SK-N-SH (cell line): ENCODE data around the gene CFAP99. TPM values are rescaled to one million over a fixed set of nuclear protein-coding genes. Genes with fewer than 3 reads are reported as not detected.

Experiments
- CTCF ChIA-PET: fragments of 300-600, 350-600 bp; formaldehyde crosslinking; extraction: SDS; loops from one replicate; lab custom pipeline; 2021; lab: Yijun Ruan, JAX
- POLR2A ChIA-PET: fragments of 350-600 bp; sonication (Branson Sonifier 250); formaldehyde crosslinking; extraction: SDS; loops from one replicate; lab custom pipeline; 2020; ENCODE audit warnings: antibody characterized with exemption, inconsistent platforms; lab: Yijun Ruan, JAX
- DNase-seq: peaks from one replicate; pipeline ENCODE4 v3.0.0; 2012
- H2AFZ ChIP-seq: fragments of 200-600 bp; sonication (generic); 2 replicates; pipeline ENCODE4 v1.8.1; 2016; ENCODE audit warnings: antibody characterized with exemption, mild to moderate bottlenecking, low read depth
- H3F3A ChIP-seq: fragments of 200-600 bp; sonication (generic); replicated peaks from 2 replicates; pipeline ENCODE3; 2016; ENCODE audit warnings: antibody characterized with exemption, mild to moderate bottlenecking; ENCODE audit not compliant: insufficient read depth
- H3K27ac ChIP-seq, 2 experiments: fragments of 200-500 bp in 1 of 2; fragments of 200-600 bp in 1 of 2; sonication (Bioruptor generic) in 1 of 2; sonication (generic), shearing (Covaris generic) in 1 of 2; 2 replicates each; pipeline versions ENCODE4 v1.5.1 to v1.6.1; 2014 to 2016; ENCODE audit warnings: low read depth in 2 of 2, inconsistent platforms in 1 of 2, low read length in 1 of 2, mild to moderate bottlenecking in 1 of 2, mixed read lengths in 1 of 2
- H3K27me3 ChIP-seq: fragments of 200-600 bp; sonication (generic), shearing (Covaris generic); 2 replicates; pipeline ENCODE4 v1.6.1; 2016; ENCODE audit warnings: mixed run types; ENCODE audit not compliant: insufficient read depth
- H3K36me3 ChIP-seq, 2 experiments: fragments of 200-500 bp in 1 of 2; fragments of 200-600 bp in 1 of 2; sonication (Bioruptor generic) in 1 of 2; sonication (generic) in 1 of 2; replicated peaks in 1 of 2; 2 replicates each; pipeline versions ENCODE3 to v1.5.1; 2014 to 2016; ENCODE audit warnings: low read length in 1 of 2, mild to moderate bottlenecking in 1 of 2; ENCODE audit not compliant: insufficient read depth in 2 of 2, control insufficient read depth in 1 of 2
- H3K4me1 ChIP-seq, 2 experiments: fragments of 200-500 bp in 1 of 2; fragments of 200-600 bp in 1 of 2; sonication (Bioruptor generic) in 1 of 2; sonication (generic), shearing (Covaris generic) in 1 of 2; 2 replicates each; pipeline versions ENCODE4 v1.5.1 to v1.6.1; 2014 to 2016; ENCODE audit warnings: low read depth in 1 of 2, low read length in 1 of 2, mixed run types in 1 of 2; ENCODE audit not compliant: insufficient read depth in 2 of 2, control insufficient read depth in 1 of 2
- H3K4me2 ChIP-seq: fragments of 200-600 bp; sonication (generic), shearing (Covaris generic); 2 replicates; pipeline ENCODE4 v1.6.1; 2017; ENCODE audit warnings: mixed run types
- H3K4me3 ChIP-seq, 2 experiments: fragments of 200-500 bp in 1 of 2; fragments of 200-600 bp in 1 of 2; sonication (Bioruptor generic) in 1 of 2; sonication (generic), shearing (Covaris generic) in 1 of 2; 2 replicates each; pipeline versions ENCODE4 v1.5.1 to v1.8.1; 2014 to 2016; ENCODE audit warnings: low read depth in 2 of 2, inconsistent platforms in 1 of 2, low read length in 1 of 2, mild to moderate bottlenecking in 1 of 2, mixed read lengths in 1 of 2, moderate library complexity in 1 of 2
- H3K79me2 ChIP-seq: fragments of 200-600 bp; sonication (generic); 2 replicates; pipeline ENCODE4 v1.8.1; 2017; ENCODE audit warnings: mild to moderate bottlenecking; ENCODE audit not compliant: insufficient read depth
- H3K9ac ChIP-seq: fragments of 200-600 bp; sonication (generic); 2 replicates; pipeline ENCODE4 v1.6.1; 2017; ENCODE audit warnings: mixed run types
- H3K9me2 ChIP-seq: fragments of 200-600 bp; sonication (generic); 2 replicates; pipeline ENCODE4 v1.6.1; 2017; ENCODE audit warnings: mixed run types
- H3K9me3 ChIP-seq: fragments of 200-600 bp; sonication (generic); 2 replicates; pipeline ENCODE4 v1.6.1; 2017; ENCODE audit warnings: mixed run types, mild to moderate bottlenecking, moderate library complexity
- H4K20me1 ChIP-seq: fragments of 200-600 bp; sonication (generic); 2 replicates; pipeline ENCODE4 v1.6.1; 2017; ENCODE audit warnings: mild to moderate bottlenecking, mixed run types; ENCODE audit not compliant: insufficient read depth
- EZH2phosphoT487 ChIP-seq: fragments of 200-600 bp; sonication (generic); IDR thresholded peaks from 2 replicates; pipeline ENCODE4 v1.6.1; 2017; ENCODE audit warnings: low read depth, mixed run types, mild to moderate bottlenecking, antibody characterized with exemption, moderate library complexity, borderline replicate concordance
- FOSL2 ChIP-seq: IDR thresholded peaks from 2 replicates; pipeline ENCODE4 v1.4.0; 2012; ENCODE audit warnings: low read depth, mild to moderate bottlenecking, moderate library complexity, borderline replicate concordance
- FOXJ3 ChIP-seq: sonication (generic); formaldehyde crosslinking; IDR thresholded peaks from 2 replicates; pipeline ENCODE4 v1.5.1; 2020; ENCODE audit warnings: mild to moderate bottlenecking, missing genetic modification reagents
- JUND ChIP-seq: IDR thresholded peaks from 2 replicates; pipeline ENCODE4 v1.4.0; 2012
- MEF2A ChIP-seq: IDR thresholded peaks from 2 replicates; pipeline ENCODE4 v1.4.0; 2012; ENCODE audit warnings: low read depth, borderline replicate concordance
- MXI1 ChIP-seq: IDR thresholded peaks from 2 replicates; pipeline ENCODE4 v1.6.1; 2012; ENCODE audit warnings: mild to moderate bottlenecking, low read depth, low read length, improper control_type of control experiment
- NFIC ChIP-seq: IDR thresholded peaks from 2 replicates; pipeline ENCODE4 v1.4.0; 2012; ENCODE audit warnings: borderline replicate concordance
- RAD21 ChIP-seq: IDR thresholded peaks from 2 replicates; pipeline ENCODE4 v1.6.1; 2012; ENCODE audit warnings: mild to moderate bottlenecking, low read length
- WGBS: methylation state at CpG from one replicate; pipeline ENCODE4 v1.1.6; 2017; ENCODE audit warnings: low lambda C conversion rate; 5-methylcytosine and 5-hydroxymethylcytosine counted together
- polyA plus RNA-seq, 3 experiments: library from polyadenylated mRNA; depleted of rRNA; stranded (reverse); fragments of >200 nt; gene quantifications; 2 replicates each; pipeline ENCODE4 v1.2.3, GENCODE V29; 2012
- TF ChIP-seq, protein P1 (sequence below): IDR thresholded peaks from 2 replicates; pipeline ENCODE4 v1.4.0; 2012; ENCODE audit warnings: low read depth, borderline replicate concordance
- TF ChIP-seq, protein P2 (sequence below): IDR thresholded peaks from 2 replicates; pipeline ENCODE4 v1.6.1; 2012; ENCODE audit warnings: mild to moderate bottlenecking, low read depth, low read length, moderate library complexity

Gene CFAP99
- polyA plus RNA-seq, 1 of the 3 experiments (the other 2 are of a cell fraction): 0.13 TPM

DNA sequence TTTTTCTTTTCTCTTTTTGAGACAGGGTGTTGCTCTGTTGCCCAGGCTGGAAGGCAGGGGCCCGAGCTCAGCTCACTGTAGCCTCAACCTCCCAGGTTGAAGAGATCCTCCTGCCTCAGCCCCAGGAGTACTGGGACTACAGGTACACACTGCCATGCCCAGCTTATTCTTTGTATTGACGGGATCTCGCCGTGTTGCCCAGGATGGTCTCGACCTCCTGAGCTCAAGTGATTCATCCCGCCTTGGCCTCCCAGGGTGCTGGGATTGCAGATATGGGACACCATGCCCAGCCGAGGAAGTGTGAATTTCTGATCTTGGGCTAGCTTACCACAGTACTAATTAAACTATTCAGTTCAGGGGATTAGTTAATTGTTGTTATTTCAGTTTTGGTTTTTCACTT is 89.1 kb downstream of the CFAP99 start:
- DNase-seq: no peak
- no peaks in the 10 kb centered on the region for H3K27me3 ChIP-seq
- H3K79me2 ChIP-seq: peaks cover 72% of the 10 kb centered on the region; the same call in 1 of the 2 replicates
- no peak overlapping the region for H3K4me2 ChIP-seq
- POLR2A ChIA-PET: interaction anchor here (1.0 kb wide), 1 partner anchor 39 kb away, joined by 3 read pairs; the partner anchor contains the start of gene RNF4
- no peak overlapping the region for H3K4me3 ChIP-seq
- no peaks in the 10 kb centered on the region for H3K9me3 ChIP-seq
- H4K20me1 ChIP-seq: peaks cover 44% of the 10 kb centered on the region
- TF ChIP-seq, protein P1, sequence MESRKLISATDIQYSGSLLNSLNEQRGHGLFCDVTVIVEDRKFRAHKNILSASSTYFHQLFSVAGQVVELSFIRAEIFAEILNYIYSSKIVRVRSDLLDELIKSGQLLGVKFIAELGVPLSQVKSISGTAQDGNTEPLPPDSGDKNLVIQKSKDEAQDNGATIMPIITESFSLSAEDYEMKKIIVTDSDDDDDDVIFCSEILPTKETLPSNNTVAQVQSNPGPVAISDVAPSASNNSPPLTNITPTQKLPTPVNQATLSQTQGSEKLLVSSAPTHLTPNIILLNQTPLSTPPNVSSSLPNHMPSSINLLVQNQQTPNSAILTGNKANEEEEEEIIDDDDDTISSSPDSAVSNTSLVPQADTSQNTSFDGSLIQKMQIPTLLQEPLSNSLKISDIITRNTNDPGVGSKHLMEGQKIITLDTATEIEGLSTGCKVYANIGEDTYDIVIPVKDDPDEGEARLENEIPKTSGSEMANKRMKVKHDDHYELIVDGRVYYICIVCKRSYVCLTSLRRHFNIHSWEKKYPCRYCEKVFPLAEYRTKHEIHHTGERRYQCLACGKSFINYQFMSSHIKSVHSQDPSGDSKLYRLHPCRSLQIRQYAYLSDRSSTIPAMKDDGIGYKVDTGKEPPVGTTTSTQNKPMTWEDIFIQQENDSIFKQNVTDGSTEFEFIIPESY: no peak
- TF ChIP-seq, protein P2, sequence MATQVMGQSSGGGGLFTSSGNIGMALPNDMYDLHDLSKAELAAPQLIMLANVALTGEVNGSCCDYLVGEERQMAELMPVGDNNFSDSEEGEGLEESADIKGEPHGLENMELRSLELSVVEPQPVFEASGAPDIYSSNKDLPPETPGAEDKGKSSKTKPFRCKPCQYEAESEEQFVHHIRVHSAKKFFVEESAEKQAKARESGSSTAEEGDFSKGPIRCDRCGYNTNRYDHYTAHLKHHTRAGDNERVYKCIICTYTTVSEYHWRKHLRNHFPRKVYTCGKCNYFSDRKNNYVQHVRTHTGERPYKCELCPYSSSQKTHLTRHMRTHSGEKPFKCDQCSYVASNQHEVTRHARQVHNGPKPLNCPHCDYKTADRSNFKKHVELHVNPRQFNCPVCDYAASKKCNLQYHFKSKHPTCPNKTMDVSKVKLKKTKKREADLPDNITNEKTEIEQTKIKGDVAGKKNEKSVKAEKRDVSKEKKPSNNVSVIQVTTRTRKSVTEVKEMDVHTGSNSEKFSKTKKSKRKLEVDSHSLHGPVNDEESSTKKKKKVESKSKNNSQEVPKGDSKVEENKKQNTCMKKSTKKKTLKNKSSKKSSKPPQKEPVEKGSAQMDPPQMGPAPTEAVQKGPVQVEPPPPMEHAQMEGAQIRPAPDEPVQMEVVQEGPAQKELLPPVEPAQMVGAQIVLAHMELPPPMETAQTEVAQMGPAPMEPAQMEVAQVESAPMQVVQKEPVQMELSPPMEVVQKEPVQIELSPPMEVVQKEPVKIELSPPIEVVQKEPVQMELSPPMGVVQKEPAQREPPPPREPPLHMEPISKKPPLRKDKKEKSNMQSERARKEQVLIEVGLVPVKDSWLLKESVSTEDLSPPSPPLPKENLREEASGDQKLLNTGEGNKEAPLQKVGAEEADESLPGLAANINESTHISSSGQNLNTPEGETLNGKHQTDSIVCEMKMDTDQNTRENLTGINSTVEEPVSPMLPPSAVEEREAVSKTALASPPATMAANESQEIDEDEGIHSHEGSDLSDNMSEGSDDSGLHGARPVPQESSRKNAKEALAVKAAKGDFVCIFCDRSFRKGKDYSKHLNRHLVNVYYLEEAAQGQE: no peak
- TF ChIP-seq EZH2phosphoT487 (no peak), RAD21 (no peak), FOXJ3 (CRISPR knock-in tag) (no peak), MXI1 (no peak), JUND (no peak), MEF2A (no peak)
- 90% methylated on average over 7 of the region's 7 CpGs for WGBS
- no peak overlapping the region for H2AFZ ChIP-seq
- H3F3A ChIP-seq: no peaks in the 10 kb centered on the region
- peaks cover 34 to 53% of the 10 kb centered on the region in 2 experiments for H3K36me3 ChIP-seq
- H3K9me2 ChIP-seq: no peaks in the 10 kb centered on the region
- no peak overlapping the region for H3K9ac ChIP-seq
- no peak overlapping the region for H3K27ac ChIP-seq
- CTCF ChIA-PET: interaction anchor here (0.9 to 1.2 kb wide), 3 partner anchors 24 to 65 kb away, joined by 3 to 6 read pairs (median 3); partner anchors contain the start of gene RNF4
- H3K4me1 ChIP-seq: no peaks in the 10 kb centered on the region

DNA sequence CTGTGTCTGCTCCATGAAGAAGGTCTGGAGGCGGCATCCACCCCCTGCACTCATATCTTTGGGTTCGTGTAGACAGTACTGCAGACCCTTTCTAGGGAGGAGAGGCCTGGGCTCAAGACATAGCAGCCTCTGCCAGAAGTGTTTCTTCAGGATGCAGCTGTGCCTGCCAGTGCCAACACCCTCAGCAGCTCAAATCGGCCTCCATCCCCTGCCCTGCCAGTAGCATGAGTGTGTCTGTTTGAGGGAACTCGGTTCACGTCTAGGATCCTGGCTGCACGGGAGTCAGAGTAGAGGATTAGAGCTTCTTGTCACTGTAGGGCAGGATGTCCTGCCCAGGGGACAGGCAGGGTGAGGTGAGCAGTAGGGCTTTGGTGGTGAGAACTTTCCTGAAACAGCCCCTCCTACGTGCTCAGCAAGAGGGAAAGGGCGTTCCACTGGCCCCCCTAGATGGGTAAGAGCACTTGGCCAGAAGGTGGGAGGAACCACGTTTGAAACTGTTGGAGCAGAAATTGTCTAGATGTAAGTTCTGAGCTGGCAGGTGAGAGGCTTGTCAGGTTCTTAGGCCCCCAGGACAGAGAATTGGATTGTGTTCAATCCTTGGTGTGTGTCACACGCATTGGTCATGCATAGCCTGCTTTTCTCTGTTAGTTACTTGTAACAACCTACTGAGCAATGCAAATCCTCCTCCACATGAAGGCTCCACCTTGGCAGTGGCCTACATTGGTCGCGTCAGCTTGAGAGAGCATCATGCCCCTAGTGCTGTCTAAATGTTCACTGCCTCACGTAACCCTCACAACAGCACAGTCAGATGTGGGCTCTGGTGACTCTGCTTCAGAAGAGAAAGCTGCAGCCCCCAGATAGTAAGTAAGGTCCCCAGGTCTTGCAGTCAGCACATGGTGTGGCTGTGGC is 91.8 kb downstream of the CFAP99 start:
- Histone ChIP-seq H3F3A (no peaks in the 10 kb centered on the region), H3K79me2 (peaks cover 52% of the 10 kb centered on the region; the same call in 1 of the 2 replicates), H3K4me1 (no peaks in the 10 kb centered on the region), H2AFZ (no peak overlapping the region), H3K4me2 (no peak overlapping the region), H4K20me1 (peaks cover 27% of the 10 kb centered on the region), H3K9ac (no peak overlapping the region), H3K4me3 (no peak overlapping the region), H3K27ac (no peak overlapping the region), H3K27me3 (no peaks in the 10 kb centered on the region), H3K9me2 (no peaks in the 10 kb centered on the region), H3K36me3 (peaks cover 51 to 56% of the 10 kb centered on the region in 2 experiments), H3K9me3 (no peaks in the 10 kb centered on the region)
- TF ChIP-seq NFIC (no peak), FOSL2 (no peak)
- ChIA-PET POLR2A (no interaction called here), CTCF (interaction anchor here (2.2 kb wide), 1 partner anchor 290 kb away, joined by 5 read pairs; no protein-coding TSS in a partner anchor)
- no peak for DNase-seq
- WGBS: 89% methylated on average over 7 of the region's 13 CpGs
